Measurements from ENCODE around the gene GALNT6.

Gene GALNT6

GRCh38 chr12:51391283-51392123, at the start of gene GALNT6:
TSS of gene GALNT6 (minus strand) at chr12:51391406. CDS start at chr12:51379781, 11,625 bp downstream.
- peak; percentile 74 for DNase-seq

GRCh38 chr12:51439330-51439729, 48.1 kb upstream of the GALNT6 start:
- DNase-seq, result no peak

- DNase-seq, result no peak
Observed at GRCh38 chr12:51437431-51437830, 46.2 kb upstream of the GALNT6 start.

- no peak for DNase-seq
Observed at GRCh38 chr12:51434305-51434704, 43.1 kb upstream of the GALNT6 start.

- DNase-seq, result no peak
Observed at GRCh38 chr12:51432921-51433320, 41.7 kb upstream of the GALNT6 start.

- DNase-seq, result no peak
Observed at GRCh38 chr12:51430196-51430895, 39.1 kb upstream of the GALNT6 start.

- no peak for DNase-seq
Observed at GRCh38 chr12:51429700-51430099, 38.5 kb upstream of the GALNT6 start.

- no peak for DNase-seq
Observed at GRCh38 chr12:51428256-51428655, 37.0 kb upstream of the GALNT6 start.

GRCh38 chr12:51424662-51425539, 33.7 kb upstream of the GALNT6 start, which contains the start of gene SLC4A8:
TSS of gene SLC4A8 (plus strand) at chr12:51424831. CDS start at chr12:51424988, 157 bp downstream.
- DNase-seq, result peak; percentile 78

- no peak for DNase-seq
Observed at GRCh38 chr12:51424094-51424661, 33.0 kb upstream of the GALNT6 start.

GRCh38 chr12:51421266-51421884, 30.2 kb upstream of the GALNT6 start:
- DNase-seq, result peak; percentile 20

- DNase-seq, result no peak
Observed at GRCh38 chr12:51419425-51420193, 28.4 kb upstream of the GALNT6 start.

GRCh38 chr12:51417826-51418225, 26.6 kb upstream of the GALNT6 start:
- no peak for DNase-seq

- DNase-seq, result no peak
Observed at GRCh38 chr12:51415931-51416330, 24.7 kb upstream of the GALNT6 start.

GRCh38 chr12:51413791-51414190, 22.6 kb upstream of the GALNT6 start:
- DNase-seq, result no peak

- DNase-seq, result no peak
Observed at GRCh38 chr12:51413149-51413548, 21.9 kb upstream of the GALNT6 start.

- no peak for DNase-seq
Observed at GRCh38 chr12:51409846-51410245, 18.6 kb upstream of the GALNT6 start.

- no peak for DNase-seq
Observed at GRCh38 chr12:51407604-51408003, 16.4 kb upstream of the GALNT6 start.

GRCh38 chr12:51406859-51407258, 15.7 kb upstream of the GALNT6 start:
- no peak for DNase-seq

GRCh38 chr12:51406290-51406689, 15.1 kb upstream of the GALNT6 start:
- no peak for DNase-seq

- DNase-seq, result no peak
Observed at GRCh38 chr12:51405801-51406207, 14.6 kb upstream of the GALNT6 start.
